HG03442 (cell line): ENCODE measurements around the gene CTBP2.

ENCODE experiments used
- ATAC-seq: cut with Tn5 transposase; IDR thresholded peaks from one replicate; pipeline ENCODE4 v1.9.1; 2021; ENCODE audit warnings: mild to moderate bottlenecking, moderate library complexity; ENCODE audit not compliant: unreplicated experiment

CTBP2 gene

DNA sequence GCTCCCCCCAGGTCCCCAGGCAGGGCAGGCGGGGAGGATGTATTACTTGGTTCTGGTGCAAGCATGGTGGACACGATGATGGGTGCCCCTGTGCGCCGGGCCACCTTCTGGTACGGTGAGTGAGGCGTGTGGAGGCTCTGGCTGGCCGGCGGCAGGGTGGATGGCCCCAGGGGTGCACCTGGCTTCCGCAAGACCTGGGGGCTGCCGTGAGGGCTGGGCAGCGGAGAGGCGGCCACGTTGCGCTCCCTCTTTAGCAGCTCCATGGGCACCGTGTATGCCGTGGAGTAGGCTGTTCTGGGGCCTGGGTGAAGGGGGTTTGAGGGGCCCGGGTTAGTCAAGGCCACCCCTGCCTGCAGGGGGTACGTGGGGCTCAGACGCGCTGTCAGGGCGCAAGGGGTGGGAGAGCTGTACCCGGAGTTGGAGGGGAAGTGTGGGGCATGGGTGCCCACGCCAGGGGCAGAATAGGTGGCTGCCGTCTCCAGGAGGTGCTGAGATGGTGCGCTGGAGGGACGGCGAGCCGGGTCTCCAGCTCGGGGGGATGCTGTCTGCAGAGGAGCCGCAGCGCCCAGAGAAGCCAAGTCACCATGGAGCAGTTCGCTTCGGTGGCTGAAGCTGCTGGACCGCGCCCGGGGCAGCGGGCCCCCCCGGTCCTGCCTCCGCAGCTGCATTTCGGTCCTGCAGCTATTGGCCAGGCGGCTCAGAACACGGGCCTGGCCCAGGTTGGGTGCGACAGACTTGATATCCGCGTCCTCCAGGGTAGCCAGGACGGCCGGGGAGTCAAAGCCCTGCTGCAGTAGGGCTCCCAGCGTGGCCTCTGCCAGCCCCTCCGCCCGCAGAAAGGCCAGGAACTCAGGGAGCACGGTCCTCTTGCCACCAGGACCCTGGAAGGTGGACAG is 134.1 kb downstream of the CTBP2 start:
- ATAC-seq, result no peak

DNA sequence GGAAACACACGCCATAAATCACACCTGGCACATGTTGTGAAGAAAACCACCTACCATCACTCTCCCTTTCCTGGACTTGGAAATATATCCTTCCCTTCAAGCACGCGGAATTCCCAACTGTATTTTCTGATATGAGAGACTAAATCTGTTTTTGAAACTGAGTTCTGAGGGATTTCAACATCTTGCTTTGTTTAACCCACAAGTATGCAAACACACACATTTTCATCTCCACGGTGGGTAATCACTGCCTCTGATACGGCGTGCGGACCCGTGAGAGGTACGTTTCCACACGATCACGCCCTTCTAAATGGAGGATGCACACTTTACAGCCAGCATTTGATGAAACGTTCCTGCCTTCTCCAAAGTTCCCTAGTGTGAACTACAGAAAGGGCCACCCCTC is 135.0 kb downstream of the CTBP2 start:
- ATAC-seq, result no peak

DNA sequence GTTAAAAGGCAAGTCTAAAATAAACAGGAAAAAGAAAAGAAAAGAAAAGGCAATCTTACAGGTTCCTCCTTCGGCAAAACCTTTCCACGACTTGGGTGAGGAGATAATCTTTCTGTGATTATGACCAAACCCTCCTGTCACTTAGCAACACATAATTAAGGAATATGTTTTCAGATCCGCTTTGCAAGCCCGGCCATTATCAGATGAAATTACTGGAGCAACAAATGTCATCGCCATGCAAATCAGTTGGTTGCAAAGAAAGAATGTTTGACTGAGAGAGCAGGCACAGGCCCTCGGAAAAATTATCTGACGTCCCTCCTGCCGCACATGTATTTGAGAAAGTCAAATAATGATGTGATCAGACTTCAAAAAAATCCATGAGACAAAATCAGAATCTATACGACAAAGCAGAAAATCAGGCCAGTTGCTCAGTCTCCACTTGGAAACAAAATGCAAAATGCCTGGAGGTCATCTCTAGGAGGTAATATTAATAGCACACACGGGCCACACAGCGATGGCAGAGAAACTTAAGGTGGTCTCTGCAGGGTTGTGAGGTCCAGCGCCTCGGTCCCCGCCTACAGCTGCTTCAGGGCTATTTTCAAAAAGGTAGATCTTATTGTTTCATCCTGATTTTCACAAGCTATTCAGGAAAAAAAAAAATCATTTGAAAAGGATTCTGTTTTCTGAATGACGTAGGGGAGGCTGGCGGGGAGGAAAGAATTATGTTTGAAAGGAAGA is 135.7 kb downstream of the CTBP2 start:
- ATAC-seq, result no peak

DNA sequence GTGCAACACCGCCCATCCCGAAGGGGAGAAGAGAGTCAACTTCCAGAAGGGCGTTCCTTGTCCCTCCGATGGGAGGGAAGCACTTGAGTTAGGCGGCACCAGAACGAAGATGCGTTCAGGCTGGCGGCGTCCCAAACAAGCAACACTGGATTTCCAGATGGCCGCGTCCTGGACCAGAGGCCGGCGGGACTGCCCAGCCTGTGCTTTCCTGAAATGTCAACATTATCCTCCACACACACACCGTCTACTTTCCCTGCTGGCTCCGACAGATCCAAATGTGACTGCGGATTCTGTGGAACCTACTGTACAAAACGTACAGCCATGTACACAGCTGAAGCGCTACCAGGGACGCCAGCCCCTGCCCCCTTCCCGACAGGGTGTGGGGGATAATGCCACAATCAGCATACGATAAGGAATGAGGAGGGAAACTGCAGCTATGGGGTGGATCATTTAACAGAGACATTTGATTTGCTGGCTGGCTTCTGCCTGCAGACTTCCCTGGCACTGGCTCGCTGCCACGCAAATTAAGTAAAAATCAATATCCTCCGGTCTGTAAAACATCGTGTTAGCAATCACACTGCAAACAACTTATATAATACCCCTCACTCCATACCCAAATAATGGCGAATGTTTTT is 136.4 kb downstream of the CTBP2 start:
- no peak for ATAC-seq

DNA sequence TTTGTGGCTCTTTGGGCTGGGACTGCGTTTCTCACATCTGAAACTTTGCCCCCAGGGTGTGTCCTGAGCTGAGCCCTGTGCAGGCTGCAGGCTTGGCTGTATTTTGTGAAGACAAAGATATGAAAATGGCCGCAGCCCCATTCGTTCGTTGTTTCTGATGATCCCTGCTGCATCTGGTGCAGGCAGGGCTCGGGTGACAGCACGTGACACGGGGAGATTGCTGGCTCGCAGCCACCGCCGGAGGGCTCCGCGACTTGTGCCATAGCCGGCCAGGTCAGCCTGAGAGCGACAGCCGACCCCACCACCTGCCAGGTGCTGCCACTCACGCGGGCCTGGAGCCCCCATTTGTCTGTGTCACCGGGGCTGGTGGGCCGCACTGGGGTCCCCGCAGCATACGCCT is 137.1 kb downstream of the CTBP2 start:
- no peak for ATAC-seq

DNA sequence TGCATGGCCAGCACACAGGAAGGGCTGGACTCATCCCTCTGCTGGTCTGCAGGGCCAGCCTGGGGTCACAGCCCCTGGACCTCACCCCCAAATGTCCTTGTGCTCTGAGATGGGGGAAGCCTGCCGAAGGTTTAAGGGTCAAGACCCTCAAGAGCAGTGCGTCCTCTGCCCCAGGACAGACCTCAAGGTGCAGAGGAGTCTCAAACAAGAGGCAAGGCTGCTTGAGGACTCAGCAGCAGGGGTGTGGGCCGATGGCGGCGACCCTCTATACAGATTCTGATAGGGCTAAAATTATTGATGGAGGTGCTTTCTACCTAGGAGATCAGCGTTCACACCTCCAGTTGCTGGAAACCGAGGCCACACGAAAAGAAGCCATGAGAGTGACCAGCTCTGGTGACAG is 137.7 kb downstream of the CTBP2 start:
- no peak for ATAC-seq

DNA sequence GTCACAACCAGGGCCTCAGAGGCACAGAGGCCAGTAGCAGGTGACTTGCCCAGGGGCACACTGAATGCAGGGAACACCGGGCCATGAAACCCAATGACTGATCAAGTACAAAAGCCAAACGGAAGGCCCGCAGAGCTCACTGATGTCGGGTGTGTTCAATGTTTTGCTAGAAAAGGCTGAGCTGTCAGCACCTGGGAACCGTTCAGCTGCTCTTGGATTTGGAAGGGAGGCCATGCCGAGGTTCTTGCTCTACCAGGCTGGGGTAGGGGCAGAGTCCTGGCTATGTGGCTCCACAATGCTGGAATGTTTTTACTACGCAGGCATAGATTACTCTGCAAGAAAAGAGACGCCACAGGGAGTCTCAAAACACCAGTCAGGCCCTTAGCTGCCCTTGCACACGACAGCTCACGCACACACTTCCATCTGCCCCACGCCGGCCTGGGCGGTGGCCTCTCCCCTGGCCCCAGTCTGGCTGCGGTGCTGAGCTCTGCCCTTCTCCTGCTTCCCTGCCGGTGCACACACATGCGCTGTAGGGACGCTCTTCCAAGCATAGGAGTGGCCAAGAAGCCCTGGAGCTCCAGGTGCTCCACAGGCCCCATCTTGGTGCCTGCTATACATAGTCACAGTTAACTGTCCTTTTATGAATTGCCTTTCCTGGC is 138.5 kb downstream of the CTBP2 start:
- ATAC-seq, result no peak

DNA sequence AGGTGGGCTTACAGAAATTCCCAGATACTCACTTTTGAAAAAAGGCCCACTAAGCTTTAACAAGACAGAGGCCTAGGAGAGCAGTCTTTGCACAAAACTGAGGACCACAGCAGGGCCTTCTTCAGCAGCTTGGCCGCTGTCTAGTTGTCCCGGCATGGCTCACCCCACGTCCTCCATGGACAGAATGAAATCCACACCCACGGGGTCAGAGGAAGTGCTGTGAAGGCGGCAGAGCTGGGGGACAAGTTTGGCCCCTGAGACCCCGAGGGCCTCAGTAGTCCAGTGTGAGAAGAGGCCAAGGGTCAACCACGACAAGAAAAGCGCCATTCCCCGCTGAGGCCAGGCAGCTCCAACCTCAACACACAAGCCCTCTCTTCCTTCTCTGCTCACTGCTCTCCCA is 139.5 kb downstream of the CTBP2 start:
- ATAC-seq, result no peak

DNA sequence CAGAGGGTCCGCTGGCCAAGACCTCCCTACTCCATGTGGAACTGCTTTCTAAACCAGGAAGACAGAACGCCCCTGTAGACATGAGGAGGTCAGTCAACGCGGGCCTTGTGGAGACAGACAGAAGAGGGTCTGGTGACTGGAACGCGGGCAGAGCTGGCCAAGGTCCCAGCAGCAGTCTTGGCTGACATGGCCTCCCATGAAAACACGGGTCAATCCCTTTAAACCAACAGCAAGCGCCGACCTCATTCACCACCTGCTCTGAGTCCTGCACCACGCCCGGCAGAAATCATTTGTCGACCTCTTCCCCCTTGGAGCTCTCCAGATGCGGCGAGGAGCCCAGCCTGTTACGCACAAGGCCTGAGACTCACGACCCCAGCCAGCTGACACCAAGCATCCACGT is 140.0 kb downstream of the CTBP2 start:
- no peak for ATAC-seq

DNA sequence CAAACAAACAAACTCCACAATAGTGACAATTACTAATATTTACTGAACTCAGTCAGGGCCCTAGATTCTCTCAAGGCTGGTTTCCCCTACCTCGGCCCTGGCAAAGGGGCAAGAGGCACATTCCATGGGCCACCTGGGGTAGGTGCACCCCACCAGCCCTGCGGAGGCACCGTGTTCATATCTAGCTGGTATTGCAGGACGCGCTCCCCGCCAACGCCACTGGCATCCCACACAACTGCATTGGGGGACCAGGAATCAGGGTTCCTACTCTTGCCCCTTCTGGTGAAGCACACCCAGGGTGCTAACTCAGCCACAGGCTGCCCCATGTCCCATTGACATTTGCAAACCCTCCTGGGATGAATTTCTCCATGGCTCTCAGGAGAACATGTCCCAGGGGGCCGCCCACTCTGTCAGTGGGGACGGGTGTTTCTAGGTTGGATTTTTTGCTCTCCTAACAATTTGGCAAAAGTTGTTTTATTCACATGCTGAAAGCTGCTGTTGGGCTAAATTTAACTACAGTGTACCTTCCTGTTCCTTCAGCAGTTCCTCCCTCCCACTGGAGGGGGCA is 141.7 kb downstream of the CTBP2 start:
- no peak for ATAC-seq

DNA sequence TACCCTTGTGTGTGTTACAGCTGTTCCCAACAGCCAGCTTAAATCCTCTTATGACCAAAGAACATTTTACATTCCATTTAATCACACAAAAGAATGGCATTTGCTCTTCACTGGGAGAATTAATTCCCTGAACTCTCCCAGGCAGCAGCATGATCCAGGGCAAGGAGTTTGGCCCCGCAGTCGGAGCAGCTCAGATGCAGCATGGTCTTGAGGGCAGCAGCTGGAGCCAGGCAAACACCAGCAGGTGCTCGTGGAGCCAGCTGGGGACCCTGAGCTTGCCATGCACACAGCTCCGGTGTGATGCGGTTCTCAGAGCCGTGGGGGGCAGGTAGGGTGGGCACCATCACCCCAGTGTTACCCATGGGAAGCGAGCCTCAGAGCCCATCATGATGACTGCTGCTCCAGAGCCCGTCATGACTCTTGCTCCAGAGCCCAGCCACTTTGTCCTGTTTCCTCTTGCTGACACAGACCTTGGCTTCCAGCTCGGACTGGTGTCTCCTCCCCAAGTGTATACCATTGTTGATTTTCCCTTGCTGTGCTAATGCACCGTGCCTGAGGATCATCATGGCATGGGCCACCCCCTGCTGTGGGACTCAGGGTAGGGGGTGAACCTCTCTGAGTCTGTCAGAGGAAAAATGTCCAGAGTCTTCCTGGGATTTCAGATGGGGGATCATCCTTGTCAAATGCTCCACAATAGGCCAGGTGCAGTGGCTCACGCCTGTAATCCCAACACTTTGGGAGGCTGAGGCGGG is 142.6 kb downstream of the CTBP2 start:
- ATAC-seq, result no peak

DNA sequence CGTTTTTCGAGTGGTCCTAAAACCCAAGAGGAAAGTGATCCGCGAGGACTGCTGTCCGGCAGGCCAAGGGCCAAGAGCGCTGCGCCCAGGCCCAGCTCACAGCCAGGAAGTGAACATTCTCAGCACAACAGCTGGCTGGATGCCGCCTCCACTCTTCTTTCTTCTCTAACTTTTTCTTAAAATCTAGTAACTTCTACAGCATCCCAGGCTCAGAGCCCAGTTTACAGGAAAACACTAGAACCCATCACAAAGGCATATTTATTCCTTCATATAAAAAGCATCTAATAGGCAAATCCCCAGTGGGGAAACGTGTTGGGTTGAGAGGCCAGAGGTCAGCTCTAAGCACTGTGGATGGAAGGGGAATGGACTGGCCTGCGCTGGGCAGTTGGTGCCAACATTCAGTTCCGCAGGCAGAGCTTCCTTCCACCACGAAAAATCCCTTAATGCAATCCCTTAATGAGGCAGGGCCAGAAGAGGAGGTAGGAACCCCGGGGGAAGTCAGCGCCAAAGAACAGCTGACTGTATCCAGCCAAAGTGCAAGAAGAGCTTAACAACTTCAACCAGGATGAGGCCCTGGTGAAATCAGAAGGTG is 143.7 kb downstream of the CTBP2 start:
- ATAC-seq, result no peak

DNA sequence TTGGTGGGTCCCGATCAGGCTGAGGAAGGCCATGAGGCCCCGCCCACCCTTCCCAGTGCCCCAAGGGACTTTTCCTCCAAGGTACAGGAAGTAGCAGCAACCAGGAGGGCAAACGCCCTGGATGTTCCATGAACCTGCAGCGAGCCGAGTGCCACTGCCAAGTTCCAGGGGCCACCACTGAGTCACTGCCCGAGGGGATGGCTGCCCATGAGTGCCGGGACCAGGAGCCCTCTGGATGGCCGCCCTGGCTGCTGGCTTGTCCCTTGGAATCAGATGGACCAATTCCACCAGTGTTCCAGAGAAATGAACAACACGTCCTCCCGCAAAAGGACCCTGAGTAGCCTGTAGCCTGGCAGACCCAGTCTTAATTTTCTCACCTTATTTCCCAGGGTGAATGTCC is 144.2 kb downstream of the CTBP2 start:
- ATAC-seq, result no peak

DNA sequence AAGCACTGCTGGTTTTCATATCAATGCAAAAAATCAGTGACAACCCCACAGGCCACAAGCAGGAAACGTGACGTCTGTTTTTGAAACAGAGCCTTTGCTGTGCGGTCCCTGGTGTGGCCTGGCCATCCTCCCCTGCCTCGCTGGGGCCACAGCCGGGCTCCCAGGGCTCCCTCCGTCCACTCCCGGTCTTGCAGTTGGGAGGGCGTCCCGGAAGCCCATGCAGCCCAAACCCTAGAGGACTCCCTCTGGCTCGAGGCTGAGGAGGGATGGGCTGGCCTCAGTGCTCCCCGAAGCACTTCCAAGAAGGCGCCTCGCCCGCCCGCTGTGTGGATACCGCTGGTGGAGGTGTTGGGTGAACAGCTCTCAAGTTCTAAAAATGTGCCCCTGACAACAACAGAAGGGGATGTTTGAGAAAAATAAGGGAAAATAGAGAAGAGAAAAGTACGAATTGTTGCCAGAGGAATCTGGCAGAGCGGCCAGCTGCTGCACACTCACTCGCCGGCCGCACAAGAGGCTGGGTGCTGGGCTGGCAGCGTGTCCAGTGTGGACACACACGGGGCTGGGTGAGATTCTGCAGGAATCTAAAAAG is 144.9 kb downstream of the CTBP2 start:
- no peak for ATAC-seq

DNA sequence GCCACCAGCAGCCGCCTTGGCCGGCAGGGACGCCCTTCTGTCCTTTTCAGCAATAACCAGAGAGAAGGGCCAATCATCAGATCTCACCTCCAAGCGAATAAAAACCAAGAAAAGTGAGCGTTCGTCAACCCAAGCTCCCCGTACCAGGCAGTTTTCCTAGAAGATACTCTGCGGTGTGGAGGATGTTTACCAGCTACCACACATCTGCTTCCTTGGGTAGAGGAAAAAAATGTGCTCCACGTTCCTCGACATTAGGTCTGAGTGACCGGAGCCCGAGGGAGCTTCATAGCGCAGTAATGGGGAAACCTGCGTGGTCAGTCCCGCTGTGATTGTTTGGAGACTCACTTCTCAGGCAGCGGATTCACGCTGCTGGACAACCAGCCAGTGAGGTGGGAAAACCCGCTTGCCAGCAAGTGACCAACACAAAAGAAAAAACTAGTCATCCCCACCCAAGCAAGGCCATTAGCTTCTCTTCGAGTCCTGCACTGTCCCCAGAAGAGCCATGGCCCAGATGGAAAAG is 145.5 kb downstream of the CTBP2 start:
- no peak for ATAC-seq

DNA sequence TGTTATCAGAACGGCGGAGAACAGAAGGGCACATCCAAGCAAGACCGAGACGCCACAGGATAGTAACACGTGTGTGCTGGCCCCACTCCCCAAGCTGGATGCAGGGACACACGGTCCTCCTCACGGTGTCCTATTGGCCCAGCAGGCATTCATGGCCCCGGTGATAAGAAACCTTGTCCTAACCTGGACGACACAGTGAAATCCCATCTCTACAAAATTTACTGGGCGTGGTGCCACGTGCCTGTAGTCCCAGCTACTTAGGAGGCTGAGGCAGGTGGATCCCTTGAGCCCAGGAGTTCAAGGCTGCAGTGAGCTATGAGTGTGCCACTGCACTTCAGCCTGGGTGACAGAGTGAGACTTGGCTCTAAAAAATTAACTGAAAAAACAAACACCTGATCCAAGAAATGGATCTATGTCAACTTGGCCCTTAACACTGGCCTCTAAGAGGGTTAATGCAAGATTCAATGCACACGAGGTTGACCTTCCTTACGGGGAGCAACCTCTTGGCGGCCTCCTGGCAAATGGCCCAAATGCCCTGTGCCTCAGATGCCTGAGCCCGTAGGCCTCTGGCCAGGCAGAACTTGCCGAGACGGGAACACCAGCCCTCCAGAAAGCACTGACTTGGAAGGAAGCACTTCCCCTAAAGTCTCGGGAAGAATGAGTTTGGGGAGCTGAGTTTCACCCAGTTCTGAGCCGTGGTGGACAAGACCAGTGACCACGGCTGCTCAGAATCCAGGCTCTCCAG is 146.1 kb downstream of the CTBP2 start:
- no peak for ATAC-seq

DNA sequence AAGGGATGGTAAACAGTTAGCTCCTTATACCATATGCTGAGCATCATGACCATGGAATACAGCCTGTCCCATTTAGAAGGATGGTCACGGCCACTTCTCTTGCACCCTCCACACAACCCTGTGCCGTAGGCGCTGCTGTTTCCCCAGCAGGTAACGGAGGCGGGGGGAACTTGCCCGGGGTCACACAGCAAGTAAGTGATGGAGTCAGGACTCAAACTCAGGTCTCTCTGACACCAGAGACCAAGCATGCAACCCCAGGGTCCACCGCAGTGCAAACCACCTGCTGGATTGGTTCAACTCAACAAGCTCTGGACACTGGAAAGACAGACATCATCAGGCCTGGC is 146.9 kb downstream of the CTBP2 start:
- ATAC-seq, result no peak

DNA sequence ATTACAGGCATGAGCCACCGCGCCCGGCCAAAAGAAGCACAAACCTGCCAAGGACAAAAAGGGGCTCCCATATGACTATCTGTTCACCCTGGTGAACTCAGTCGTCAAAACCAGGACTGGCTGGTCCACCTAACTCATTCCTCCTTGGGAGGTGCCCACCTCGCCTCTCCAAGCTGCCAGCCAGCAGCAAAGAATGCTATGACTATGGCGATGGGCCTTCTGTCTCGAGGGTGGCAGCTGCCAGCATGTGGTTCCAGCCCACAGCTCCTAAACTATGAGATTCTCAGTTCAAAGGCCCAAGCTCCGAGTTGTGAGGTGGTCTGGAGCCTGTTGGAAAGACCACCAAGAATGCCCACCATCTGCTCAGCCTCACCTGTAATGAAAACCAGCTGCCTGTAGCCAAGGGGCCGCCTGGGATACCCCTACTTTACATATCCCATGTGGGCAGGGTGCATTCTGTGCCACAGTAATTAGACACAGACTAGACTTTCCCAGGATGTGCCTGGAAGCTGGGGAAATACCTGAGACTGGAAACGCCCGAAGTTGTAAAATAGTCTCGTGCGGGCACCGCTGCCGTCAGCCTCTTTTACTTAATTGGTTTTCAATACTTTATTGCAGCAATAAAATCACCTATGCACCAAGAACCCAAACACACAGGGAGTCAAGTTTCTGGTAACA is 147.4 kb downstream of the CTBP2 start:
- ATAC-seq, result no peak
